ENCODE measurements around the gene CERS6. TPM values are rescaled to one million over a fixed set of nuclear protein-coding genes. Genes with fewer than 3 reads are reported as not detected.

CERS6 gene
- total RNA-seq, 4 donors from 2014 or later, result 25.9 to 57.2 (median 35.8) TPM

DNA sequence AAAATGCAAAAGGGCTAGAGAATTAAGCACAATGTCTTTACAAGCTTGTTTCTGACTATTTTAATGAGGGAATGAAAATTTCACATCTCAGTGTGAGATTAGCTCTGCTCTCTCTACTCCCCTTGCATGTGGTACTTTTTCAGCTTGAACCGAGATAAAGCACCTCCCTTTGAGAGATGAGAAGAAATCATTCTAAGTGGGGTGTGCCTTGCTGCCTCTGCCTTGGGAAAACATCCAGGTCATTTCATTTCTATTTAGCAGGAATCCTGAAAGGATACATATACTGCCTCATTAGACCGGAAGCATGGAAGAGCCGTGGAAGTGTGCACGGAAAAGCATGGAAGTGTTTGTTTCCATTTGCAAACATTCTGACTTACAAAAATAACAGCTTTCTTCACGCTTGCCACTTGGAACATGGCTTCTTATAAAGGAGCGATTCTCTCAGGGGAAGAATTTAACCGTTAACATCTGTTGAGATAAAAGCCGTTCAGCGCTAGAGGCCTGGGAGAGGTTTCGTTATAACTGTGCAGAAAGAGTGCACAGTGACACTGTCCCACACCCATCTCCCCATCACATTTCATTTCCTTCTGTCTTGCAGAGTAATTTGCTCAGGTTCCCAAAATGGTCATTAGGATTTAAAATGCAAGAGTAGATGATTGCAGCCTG lies 363.1 kb downstream of the CERS6 start:
- TF ChIP-seq, protein P1, sequence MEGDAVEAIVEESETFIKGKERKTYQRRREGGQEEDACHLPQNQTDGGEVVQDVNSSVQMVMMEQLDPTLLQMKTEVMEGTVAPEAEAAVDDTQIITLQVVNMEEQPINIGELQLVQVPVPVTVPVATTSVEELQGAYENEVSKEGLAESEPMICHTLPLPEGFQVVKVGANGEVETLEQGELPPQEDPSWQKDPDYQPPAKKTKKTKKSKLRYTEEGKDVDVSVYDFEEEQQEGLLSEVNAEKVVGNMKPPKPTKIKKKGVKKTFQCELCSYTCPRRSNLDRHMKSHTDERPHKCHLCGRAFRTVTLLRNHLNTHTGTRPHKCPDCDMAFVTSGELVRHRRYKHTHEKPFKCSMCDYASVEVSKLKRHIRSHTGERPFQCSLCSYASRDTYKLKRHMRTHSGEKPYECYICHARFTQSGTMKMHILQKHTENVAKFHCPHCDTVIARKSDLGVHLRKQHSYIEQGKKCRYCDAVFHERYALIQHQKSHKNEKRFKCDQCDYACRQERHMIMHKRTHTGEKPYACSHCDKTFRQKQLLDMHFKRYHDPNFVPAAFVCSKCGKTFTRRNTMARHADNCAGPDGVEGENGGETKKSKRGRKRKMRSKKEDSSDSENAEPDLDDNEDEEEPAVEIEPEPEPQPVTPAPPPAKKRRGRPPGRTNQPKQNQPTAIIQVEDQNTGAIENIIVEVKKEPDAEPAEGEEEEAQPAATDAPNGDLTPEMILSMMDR (IDR thresholded peaks at IDR 0.05), result no peak
- no peak for DNase-seq (ENCODE audit: low spot score)
- ATAC-seq (ENCODE audit: low FRiP score), result no peak

DNA sequence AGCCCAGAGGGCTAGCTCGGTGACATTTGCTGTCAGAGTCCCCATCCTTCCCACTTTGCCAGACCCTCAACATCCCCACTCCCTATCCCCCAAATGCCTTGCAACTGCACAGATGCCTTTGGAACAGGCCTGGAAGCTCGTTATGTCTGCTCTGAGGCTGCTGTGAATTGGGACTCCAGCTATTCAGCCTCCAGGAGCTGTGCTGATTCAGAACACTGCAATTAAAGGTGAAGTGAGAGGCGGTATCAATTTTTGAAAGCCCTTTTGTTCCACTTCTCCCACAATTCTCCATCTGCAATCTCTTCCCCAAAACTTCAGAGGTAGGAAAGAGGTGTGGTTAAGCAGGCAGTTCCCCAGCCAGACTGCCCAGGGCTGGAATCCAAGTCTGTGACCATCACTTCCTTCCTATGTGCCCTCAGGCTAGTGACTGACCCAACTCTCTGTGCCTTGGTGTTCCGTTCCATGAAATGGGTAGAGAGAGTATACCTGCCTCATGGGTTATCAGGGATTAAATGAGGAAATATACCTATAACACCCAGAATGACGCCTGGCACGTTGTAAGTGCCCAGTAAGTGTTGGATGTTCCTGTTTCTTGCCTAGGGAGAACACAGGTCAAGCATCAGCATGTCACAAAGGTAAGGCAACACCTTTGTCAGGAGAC lies 363.9 kb downstream of the CERS6 start:
- ATAC-seq (ENCODE audit: low FRiP score) (no peak), DNase-seq (ENCODE audit: low spot score) (no peak)
- TF ChIP-seq, protein P1 (IDR thresholded peaks at IDR 0.05), result no peak

DNA sequence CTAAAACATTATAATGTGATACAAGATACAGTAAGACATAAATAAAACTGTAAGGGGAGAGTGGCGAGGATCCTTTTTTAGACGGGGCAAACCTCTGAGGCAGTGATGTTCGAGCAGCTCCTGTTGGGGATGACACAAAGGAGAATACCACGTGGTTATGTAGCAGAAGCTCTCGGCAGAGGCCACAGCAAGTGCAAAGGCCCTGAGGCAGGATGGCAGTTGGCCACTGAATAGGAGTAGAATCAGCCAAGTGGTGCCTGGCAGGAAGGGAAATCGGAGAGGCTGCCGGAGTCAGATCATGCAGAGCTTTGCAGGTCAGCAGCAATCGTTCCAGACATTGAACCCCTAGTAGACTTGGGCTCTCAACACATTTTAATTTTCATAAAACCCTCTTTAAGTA lies 365.5 kb downstream of the CERS6 start:
- ATAC-seq (ENCODE audit: low FRiP score) (no peak), DNase-seq (ENCODE audit: low spot score) (no peak)
- TF ChIP-seq, protein P1 (IDR thresholded peaks at IDR 0.05), result no peak

DNA sequence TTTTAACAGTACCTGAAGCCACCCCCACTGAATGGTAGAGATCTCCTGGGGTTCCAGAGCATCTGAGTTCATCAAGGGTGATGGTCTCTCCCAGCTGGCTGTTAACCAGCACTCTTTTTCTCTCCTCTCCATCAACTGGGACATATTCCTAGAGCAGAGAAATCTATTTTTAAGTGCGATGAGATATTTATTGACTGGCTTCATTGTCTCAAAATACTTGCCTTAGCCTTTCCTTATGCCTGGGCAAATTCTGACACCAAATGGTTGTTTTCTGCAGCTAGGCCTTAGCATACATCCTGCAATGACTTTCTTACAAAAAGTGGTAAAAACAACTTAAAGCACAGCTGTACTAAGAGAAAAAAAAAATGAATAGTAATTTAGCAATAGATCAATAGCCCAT lies 365.9 kb downstream of the CERS6 start:
- TF ChIP-seq, protein P1 (IDR thresholded peaks at IDR 0.05), result no peak
- ATAC-seq (ENCODE audit: low FRiP score) (no peak), DNase-seq (ENCODE audit: low spot score) (no peak)

Small RNA genes lying within 50 kb of the gene (small RNA-seq; reads per million reads assigned to genes)
- not detected for gene MIR4774
- gene RN7SL813P, result not detected
- gene RNU6-766P, result not detected

Other genes with a start within 250 kb of the CERS6 start
- gene STK39, start 208.7 kb upstream of the CERS6 start, total RNA-seq, result 10 to 100 TPM; 18.4 to 65.0 (median 27.1) TPM